Measurements from ENCODE around the gene SUMF1. TPM values are rescaled to one million over a fixed set of nuclear protein-coding genes. Genes with fewer than 3 reads are reported as not detected.
A peak's percentile ranks its signal among the peaks of the same experiment; 100 is the strongest.

Gene SUMF1
- total RNA-seq, 1 donor from 2014 or later: 98.4 TPM

GRCh38 chr3:4495294-4496086 lies 28.4 kb upstream of the SUMF1 start:
- intact Hi-C loops (cut with DNase I): loop anchor here (10.0 kb wide), 1 partner anchor 489 kb away; no protein-coding TSS in a partner anchor
- Histone ChIP-seq H3K27me3 (no peaks in the 10 kb centered on the region), H3K9me3 (no peaks in the 10 kb centered on the region), H3K27ac (peak overlapping the region; percentile 69 to 81), H3K4me1 (peaks cover 0 to 15% of the 10 kb centered on the region in 2 donors), H3K4me3 (peak overlapping the region; percentile 82 to 84), H3K36me3 (peaks cover 0 to 11% of the 10 kb centered on the region in 2 donors)
- DNase-seq (ENCODE audit: low spot score in 2 of 2): no peak
- TF ChIP-seq CTCF (IDR thresholded peaks at IDR 0.05): no peak

- intact Hi-C loops (cut with DNase I): loop anchor here (5.0 to 10.0 kb wide), 2 partner anchors 193 to 490 kb away; partner anchors contain the start of gene SETMAR
Measured at GRCh38 chr3:4494895-4495264, 27.8 kb upstream of the SUMF1 start.

GRCh38 chr3:4493941-4494894 lies 27.1 kb upstream of the SUMF1 start:
- Histone ChIP-seq H3K27ac (peak overlapping the region; percentile 69 to 81), H3K9me3 (no peaks in the 10 kb centered on the region), H3K27me3 (no peaks in the 10 kb centered on the region), H3K4me1 (peaks cover 0 to 15% of the 10 kb centered on the region in 2 donors), H3K36me3 (peaks cover 0 to 5% of the 10 kb centered on the region in 2 donors), H3K4me3 (peak overlapping the region; percentile 82 to 84)
- intact Hi-C loops (cut with DNase I): loop anchor here (1.0 to 10.0 kb wide), 7 partner anchors 27 to 491 kb away; partner anchors contain the start of genes SETMAR and SUMF1
- TF ChIP-seq CTCF (IDR thresholded peaks at IDR 0.05): no peak
- DNase-seq (ENCODE audit: low spot score in 2 of 2): no peak

More at GRCh38 chr3:4494895-4495264, 27.8 kb upstream of the SUMF1 start:
- Histone ChIP-seq H3K9me3 (no peaks in the 10 kb centered on the region), H3K4me3 (peak overlapping the region; percentile 82 to 84), H3K36me3 (peaks cover 0 to 9% of the 10 kb centered on the region in 2 donors), H3K4me1 (peaks cover 0 to 15% of the 10 kb centered on the region in 2 donors), H3K27ac (peak overlapping the region; percentile 69 to 81), H3K27me3 (no peaks in the 10 kb centered on the region)
- no peak for TF ChIP-seq CTCF (IDR thresholded peaks at IDR 0.05)
- DNase-seq (ENCODE audit: low spot score in 2 of 2): no peak

GRCh38 chr3:4493014-4493940 lies 26.2 kb upstream of the SUMF1 start, which contains the start of gene ITPR1:
TSS of gene ITPR1 (plus strand) at chr3:4493348. CDS start at chr3:4516492, 23,144 bp downstream.
- H3K36me3 ChIP-seq: no peaks in the 10 kb centered on the region
- H3K9me3 ChIP-seq: no peaks in the 10 kb centered on the region
- peak within 1 kb of the TSS; percentile 82 to 84 for H3K4me3 ChIP-seq
- peak within 1 kb of the TSS; percentile 87 to 93 for H3K27ac ChIP-seq
- no peak for TF ChIP-seq CTCF (IDR thresholded peaks at IDR 0.05)
- H3K4me1 ChIP-seq: peaks cover 0 to 15% of the 10 kb centered on the region in 2 donors
- peak; percentile 97 to 100 for DNase-seq (ENCODE audit: low spot score in 2 of 2)
- no peaks in the 10 kb centered on the region for H3K27me3 ChIP-seq
- intact Hi-C loops (cut with DNase I): loop anchor here (1.0 to 10.0 kb wide), 7 partner anchors 26 to 492 kb away; partner anchors contain the start of genes SETMAR and SUMF1

Measured in ascending aorta (tissue), 2 donors.